Keratinocyte (primary cell): Measurements from ENCODE around the gene SSTR3. TPM values are rescaled to one million over a fixed set of nuclear protein-coding genes. Genes with fewer than 3 reads are reported as not detected.

Experiments used
- DNase-seq: peaks from one replicate; pipeline ENCODE4 v3.0.0-alpha.2; 2011; ENCODE audit warnings: low read depth, missing footprints, low spot score
- FAIRE-seq: peaks from 2 replicates; lab custom pipeline; 2011; peaks lifted over from hg19 to GRCh38; lab: Jason Lieb, UNC
- H2AFZ ChIP-seq: 2 replicates; pipeline ENCODE4 v1.6.0; 2012; ENCODE audit warnings: low read length, control low read depth, inconsistent platforms; ENCODE audit not compliant: control insufficient read depth
- H3K27ac ChIP-seq: 2 replicates; pipeline ENCODE4 v1.5.1; 2011; ENCODE audit warnings: low read length; ENCODE audit not compliant: control insufficient read depth, insufficient read depth
- H3K27me3 ChIP-seq: 3 replicates; pipeline ENCODE4 v1.6.0; 2011; ENCODE audit warnings: low read length; ENCODE audit not compliant: control insufficient read depth, insufficient read depth; ENCODE audit errors: extremely low read depth
- H3K36me3 ChIP-seq, 2 experiments: 2 replicates in 1 of 2; 3 replicates in 1 of 2; pipeline ENCODE4 v1.5.1; 2011; ENCODE audit warnings: low read length in 2 of 2, mild to moderate bottlenecking in 1 of 2; ENCODE audit not compliant: control insufficient read depth in 2 of 2, insufficient read depth in 2 of 2; ENCODE audit errors: extremely low read depth in 1 of 2
- H3K4me1 ChIP-seq: 3 replicates; pipeline ENCODE4 v1.5.1; 2011; ENCODE audit warnings: low read length; ENCODE audit not compliant: control insufficient read depth, insufficient read depth; ENCODE audit errors: extremely low read depth
- H3K4me2 ChIP-seq: 3 replicates; pipeline ENCODE4 v1.6.0; 2011; ENCODE audit warnings: low read depth, low read length; ENCODE audit not compliant: control insufficient read depth, insufficient read depth; ENCODE audit errors: extremely low read depth
- H3K4me3 ChIP-seq, 3 experiments: fragments of 200-600 bp in 1 of 3; sonication (generic) in 1 of 3; 2 replicates in 2 of 3; 3 replicates in 1 of 3; pipeline ENCODE4 v1.5.1; 2011 to 2016; ENCODE audit warnings: low read length in 3 of 3, mild to moderate bottlenecking in 3 of 3, control low read depth in 2 of 3, inconsistent platforms in 1 of 3, low read depth in 1 of 3, mixed read lengths in 1 of 3, mixed run types in 1 of 3, moderate library complexity in 1 of 3; ENCODE audit not compliant: control insufficient read depth in 2 of 3, insufficient read depth in 2 of 3; ENCODE audit errors: extremely low read depth in 1 of 3
- H3K79me2 ChIP-seq: 2 replicates; pipeline ENCODE4 v1.6.0; 2012; ENCODE audit warnings: low read length; ENCODE audit not compliant: control insufficient read depth, insufficient read depth
- H3K9ac ChIP-seq: 3 replicates; pipeline ENCODE4 v1.6.0; 2011; ENCODE audit warnings: low read length; ENCODE audit not compliant: control insufficient read depth, insufficient read depth; ENCODE audit errors: extremely low read depth
- H3K9me1 ChIP-seq: 3 replicates; pipeline ENCODE4 v1.6.0; 2011; ENCODE audit warnings: low read length; ENCODE audit not compliant: control insufficient read depth, insufficient read depth; ENCODE audit errors: extremely low read depth
- H3K9me3 ChIP-seq: 2 replicates; pipeline ENCODE4 v1.5.1; 2012; ENCODE audit warnings: low read depth, low read length; ENCODE audit not compliant: control insufficient read depth
- H4K20me1 ChIP-seq: 3 replicates; pipeline ENCODE4 v1.6.0; 2011; ENCODE audit warnings: low read length; ENCODE audit not compliant: control insufficient read depth, insufficient read depth; ENCODE audit errors: extremely low read depth
- EZH2 ChIP-seq: IDR thresholded peaks from one replicate; pipeline ENCODE4 v1.6.1; 2012; ENCODE audit warnings: inconsistent platforms, mild to moderate bottlenecking, low read length, moderate library complexity
- dilution Hi-C: fragments of 300-500 bp; cut with MboI; formaldehyde crosslinking; loops from one replicate; pipeline ENCODE4 v1.7.0; 2020; ENCODE audit warnings: low sequenced_read_pairs; ENCODE audit not compliant: extremely low pct_ligation_motif_present
- polyA plus RNA-seq, 5 experiments: library from polyadenylated mRNA; depleted of rRNA in 3 of 5; stranded (reverse) in 3 of 5; stranded (forward) in 1 of 5; unstranded in 1 of 5; fragments of >200 nt; gene quantifications; 1 replicate in 1 of 5; 2 replicates in 3 of 5; 3 replicates in 1 of 5; pipeline versions ENCODE4 v1.2.1 to v1.2.3, GENCODE V29; 2011 to 2012; ENCODE audit warnings: missing spikeins in 2 of 5, low read depth in 1 of 5, low replicate concordance in 1 of 5
- TF ChIP-seq, protein P1 (sequence below), 3 experiments: IDR thresholded peaks in 1 of 3; conservative IDR thresholded peaks in 1 of 3; optimal IDR thresholded peaks in 1 of 3; 2 replicates in 2 of 3; 3 replicates in 1 of 3; pipeline versions ENCODE3 to v1.5.1; 2011; ENCODE audit warnings: low read length in 3 of 3, mild to moderate bottlenecking in 3 of 3, moderate library complexity in 2 of 3, control low read depth in 1 of 3, inconsistent platforms in 1 of 3; ENCODE audit not compliant: insufficient read depth in 2 of 3; ENCODE audit errors: extremely low read depth in 1 of 3

Gene SSTR3
- polyA plus RNA-seq, 1 donor (not counting 4 experiments of a cell fraction or from before 2014, with no cell fraction given): not detected

DNA sequence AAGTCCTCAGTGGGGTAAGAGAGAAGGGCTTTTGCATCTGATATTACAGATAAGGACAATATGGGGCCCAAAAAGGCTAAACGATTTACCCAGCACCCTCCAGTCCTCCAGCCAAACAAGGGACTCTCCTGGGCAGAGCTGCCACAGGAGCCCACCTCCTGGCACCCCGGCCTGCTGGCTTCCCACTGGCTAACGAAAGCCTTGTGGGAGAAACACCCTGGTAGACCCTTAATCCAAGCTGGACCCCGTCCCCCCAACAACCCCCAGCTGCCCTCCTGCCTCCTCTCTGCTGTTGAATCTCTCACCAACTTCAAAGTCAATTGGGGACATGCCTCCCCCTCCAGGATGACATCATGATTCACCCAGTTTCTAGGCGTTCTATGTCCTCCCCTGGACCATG, 35.1 kb downstream of the SSTR3 start:
- no peak overlapping the region for H3K9ac ChIP-seq
- H3K79me2 ChIP-seq: no peaks in the 10 kb centered on the region
- H3K4me1 ChIP-seq: peaks cover 14% of the 10 kb centered on the region
- peaks cover 0 to 6% of the 10 kb centered on the region in 2 experiments for H3K36me3 ChIP-seq
- FAIRE-seq (no peak), DNase-seq (no peak)
- no peak overlapping the region for H3K27ac ChIP-seq
- no peak overlapping the region for H2AFZ ChIP-seq
- no peaks in the 10 kb centered on the region for H3K27me3 ChIP-seq
- H3K9me3 ChIP-seq: no peaks in the 10 kb centered on the region
- no peaks in the 10 kb centered on the region for H4K20me1 ChIP-seq
- no peak overlapping the region for H3K4me2 ChIP-seq
- dilution Hi-C loops: no loop called here
- no peak overlapping the region for H3K4me3 ChIP-seq
- no peak for TF ChIP-seq EZH2
- TF ChIP-seq, protein P1, sequence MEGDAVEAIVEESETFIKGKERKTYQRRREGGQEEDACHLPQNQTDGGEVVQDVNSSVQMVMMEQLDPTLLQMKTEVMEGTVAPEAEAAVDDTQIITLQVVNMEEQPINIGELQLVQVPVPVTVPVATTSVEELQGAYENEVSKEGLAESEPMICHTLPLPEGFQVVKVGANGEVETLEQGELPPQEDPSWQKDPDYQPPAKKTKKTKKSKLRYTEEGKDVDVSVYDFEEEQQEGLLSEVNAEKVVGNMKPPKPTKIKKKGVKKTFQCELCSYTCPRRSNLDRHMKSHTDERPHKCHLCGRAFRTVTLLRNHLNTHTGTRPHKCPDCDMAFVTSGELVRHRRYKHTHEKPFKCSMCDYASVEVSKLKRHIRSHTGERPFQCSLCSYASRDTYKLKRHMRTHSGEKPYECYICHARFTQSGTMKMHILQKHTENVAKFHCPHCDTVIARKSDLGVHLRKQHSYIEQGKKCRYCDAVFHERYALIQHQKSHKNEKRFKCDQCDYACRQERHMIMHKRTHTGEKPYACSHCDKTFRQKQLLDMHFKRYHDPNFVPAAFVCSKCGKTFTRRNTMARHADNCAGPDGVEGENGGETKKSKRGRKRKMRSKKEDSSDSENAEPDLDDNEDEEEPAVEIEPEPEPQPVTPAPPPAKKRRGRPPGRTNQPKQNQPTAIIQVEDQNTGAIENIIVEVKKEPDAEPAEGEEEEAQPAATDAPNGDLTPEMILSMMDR (optimal IDR thresholded peaks at IDR 0.05 in 1 of 3, IDR thresholded peaks at IDR 0.05 in 1 of 3, conservative IDR thresholded peaks at IDR 0.05 in 1 of 3; ENCODE audit: extremely low read depth in 1 of 3, insufficient read depth in 2 of 3, low read length in 3 of 3): no peak
- no peaks in the 10 kb centered on the region for H3K9me1 ChIP-seq

DNA sequence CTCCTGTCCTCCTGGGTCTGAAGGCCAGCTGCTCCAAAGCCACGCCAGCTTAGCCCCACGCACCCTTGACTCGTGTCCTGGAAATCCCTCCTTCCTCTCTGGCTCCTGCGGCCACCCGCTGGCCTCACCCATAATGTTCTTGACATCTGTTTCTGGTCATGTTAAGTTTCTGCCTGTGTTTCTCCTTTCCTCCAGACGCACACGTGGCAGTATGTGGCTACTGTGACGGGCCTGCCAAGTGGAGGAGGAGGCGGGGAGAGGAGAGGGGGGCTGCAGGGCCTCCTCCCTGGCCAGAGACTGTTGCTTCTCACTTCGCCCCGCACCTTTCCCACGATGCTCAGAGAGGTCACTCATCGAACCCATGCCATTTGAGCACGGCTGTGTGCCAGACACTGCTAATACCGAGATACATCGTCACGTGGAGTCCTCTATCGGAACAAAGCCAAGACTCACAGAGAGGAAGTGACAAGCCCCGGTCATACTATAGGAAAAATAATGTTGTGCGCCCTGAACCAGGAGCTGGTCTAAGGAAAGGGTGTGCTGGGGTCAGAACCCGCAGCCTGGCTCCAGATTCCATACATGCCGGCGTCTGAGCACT, 35.7 kb downstream of the SSTR3 start:
- Histone ChIP-seq H4K20me1 (no peaks in the 10 kb centered on the region), H3K9me1 (no peaks in the 10 kb centered on the region), H3K4me3 (no peak overlapping the region), H3K27me3 (no peaks in the 10 kb centered on the region), H3K4me1 (peaks cover 14% of the 10 kb centered on the region), H2AFZ (peak overlapping the region; percentile 10), H3K79me2 (no peaks in the 10 kb centered on the region), H3K9me3 (no peaks in the 10 kb centered on the region), H3K9ac (no peak overlapping the region), H3K36me3 (peaks cover 0 to 4% of the 10 kb centered on the region in 2 experiments), H3K4me2 (no peak overlapping the region), H3K27ac (no peak overlapping the region)
- FAIRE-seq (peak; percentile 26), DNase-seq (no peak)
- dilution Hi-C loops: no loop called here
- TF ChIP-seq EZH2: no peak
- TF ChIP-seq, protein P1 (optimal IDR thresholded peaks at IDR 0.05 in 1 of 3, IDR thresholded peaks at IDR 0.05 in 1 of 3, conservative IDR thresholded peaks at IDR 0.05 in 1 of 3; ENCODE audit: extremely low read depth in 1 of 3, insufficient read depth in 2 of 3, low read length in 3 of 3): no peak
